Measurements from ENCODE around the gene GNAQ. TPM values are rescaled to one million over a fixed set of nuclear protein-coding genes. Genes with fewer than 3 reads are reported as not detected.

The GNAQ gene
- total RNA-seq, 1 experiment from 2014 or later: 0.51 TPM

DNA sequence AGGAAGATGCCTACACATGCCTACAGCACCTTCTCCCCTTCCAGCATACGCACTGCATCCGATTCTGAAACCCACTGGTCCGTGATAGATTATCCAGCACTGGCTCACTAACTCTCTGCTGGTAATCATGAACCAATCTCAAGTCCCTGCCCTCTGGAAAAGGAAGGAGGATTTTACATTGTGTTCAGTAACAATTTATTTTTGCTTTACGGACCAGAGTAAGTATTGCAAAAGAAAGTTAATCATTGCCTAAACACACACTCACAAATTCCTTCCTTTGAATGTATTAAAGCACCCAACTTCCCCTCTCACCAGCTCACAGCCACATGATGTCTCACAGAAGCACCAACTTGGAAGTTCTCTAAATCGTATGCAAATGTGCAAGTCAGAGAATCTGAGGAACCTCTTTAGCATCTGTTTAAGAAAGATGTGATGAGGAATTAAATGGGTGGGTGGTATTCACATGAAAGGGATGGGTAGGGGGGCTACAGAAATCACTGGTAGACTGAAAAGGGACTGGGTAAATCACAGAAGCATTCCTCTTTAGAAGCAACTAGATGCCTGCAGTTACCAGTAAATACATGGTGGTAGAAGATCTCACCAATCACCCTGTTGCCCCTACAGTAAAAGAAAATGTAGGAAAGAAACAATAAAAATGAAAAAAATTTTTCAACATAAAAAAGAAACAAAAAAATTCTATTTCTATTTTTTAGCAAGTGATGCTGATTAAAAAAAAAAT is 8.4 kb downstream of the GNAQ start:
- ATAC-seq (no peak), DNase-seq (no peak)
- CTCF ChIA-PET: no interaction called here
- Histone ChIP-seq H3K27ac (ENCODE audit: low read length) (no peak overlapping the region), H3K4me2 (ENCODE audit: low read length) (no peak overlapping the region), H3K9ac (ENCODE audit: low read length) (no peak overlapping the region), H3K27me3 (ENCODE audit: low read length) (no peaks in the 10 kb centered on the region), H3K4me3 (ENCODE audit: low read length) (no peak overlapping the region), H3K9me3 (ENCODE audit: low read length) (no peaks in the 10 kb centered on the region), H3K4me1 (ENCODE audit: insufficient read depth, low read length) (no peaks in the 10 kb centered on the region), H3K79me2 (ENCODE audit: low read length) (no peaks in the 10 kb centered on the region), H3K9me2 (replicated peaks; ENCODE audit: low read length) (no peaks in the 10 kb centered on the region), H3F3A (ENCODE audit: low read length, unreplicated experiment) (no peaks in the 10 kb centered on the region), H3K36me3 (ENCODE audit: low read depth, low read length) (no peaks in the 10 kb centered on the region), H2AFZ (ENCODE audit: low read length) (no peak overlapping the region), H4K20me1 (ENCODE audit: low read length) (no peaks in the 10 kb centered on the region)
- intact Hi-C loops (cut with micrococcal nuclease): no loop called here
- TF ChIP-seq, protein P1, sequence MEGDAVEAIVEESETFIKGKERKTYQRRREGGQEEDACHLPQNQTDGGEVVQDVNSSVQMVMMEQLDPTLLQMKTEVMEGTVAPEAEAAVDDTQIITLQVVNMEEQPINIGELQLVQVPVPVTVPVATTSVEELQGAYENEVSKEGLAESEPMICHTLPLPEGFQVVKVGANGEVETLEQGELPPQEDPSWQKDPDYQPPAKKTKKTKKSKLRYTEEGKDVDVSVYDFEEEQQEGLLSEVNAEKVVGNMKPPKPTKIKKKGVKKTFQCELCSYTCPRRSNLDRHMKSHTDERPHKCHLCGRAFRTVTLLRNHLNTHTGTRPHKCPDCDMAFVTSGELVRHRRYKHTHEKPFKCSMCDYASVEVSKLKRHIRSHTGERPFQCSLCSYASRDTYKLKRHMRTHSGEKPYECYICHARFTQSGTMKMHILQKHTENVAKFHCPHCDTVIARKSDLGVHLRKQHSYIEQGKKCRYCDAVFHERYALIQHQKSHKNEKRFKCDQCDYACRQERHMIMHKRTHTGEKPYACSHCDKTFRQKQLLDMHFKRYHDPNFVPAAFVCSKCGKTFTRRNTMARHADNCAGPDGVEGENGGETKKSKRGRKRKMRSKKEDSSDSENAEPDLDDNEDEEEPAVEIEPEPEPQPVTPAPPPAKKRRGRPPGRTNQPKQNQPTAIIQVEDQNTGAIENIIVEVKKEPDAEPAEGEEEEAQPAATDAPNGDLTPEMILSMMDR (conservative IDR thresholded peaks at IDR 0.05; ENCODE audit: low read depth, low read length): no peak
- TF ChIP-seq EZH2phosphoT487 (IDR thresholded peaks at IDR 0.05; ENCODE audit: borderline replicate concordance, low read length) (no peak), EZH2 (IDR thresholded peaks at IDR 0.05; ENCODE audit: low read length, unreplicated experiment) (no peak)
- BruUV-seq (replicated peaks): no TSS peak
- POLR2A ChIA-PET (ENCODE audit: unreplicated experiment): no interaction called here

DNA sequence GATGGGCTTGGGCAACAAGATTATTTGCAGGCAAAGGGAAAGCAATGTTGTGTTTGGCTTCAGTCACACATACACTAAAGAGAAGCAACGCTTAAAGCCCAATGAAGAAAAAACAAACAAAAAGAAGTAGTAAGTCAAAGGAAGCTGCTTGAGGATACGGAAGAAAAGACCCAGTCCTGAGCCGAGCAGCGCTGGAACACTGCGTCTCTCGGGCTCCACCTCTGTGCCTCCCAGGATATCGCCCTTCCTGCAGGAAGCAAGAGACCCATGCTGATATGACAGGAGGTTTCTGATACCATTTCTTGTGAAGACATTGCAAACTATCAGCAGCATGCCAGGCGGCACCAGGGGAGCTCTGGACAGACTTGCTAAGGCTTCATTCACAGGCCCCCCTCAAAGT is 9.9 kb downstream of the GNAQ start:
- Histone ChIP-seq H3K4me1 (ENCODE audit: insufficient read depth, low read length) (no peaks in the 10 kb centered on the region), H3K4me3 (ENCODE audit: low read length) (no peak overlapping the region), H3K4me2 (ENCODE audit: low read length) (no peak overlapping the region), H3K9me3 (ENCODE audit: low read length) (no peaks in the 10 kb centered on the region), H3K36me3 (ENCODE audit: low read depth, low read length) (no peaks in the 10 kb centered on the region), H3K9me2 (replicated peaks; ENCODE audit: low read length) (no peaks in the 10 kb centered on the region), H3K79me2 (ENCODE audit: low read length) (no peaks in the 10 kb centered on the region), H3K27me3 (ENCODE audit: low read length) (no peaks in the 10 kb centered on the region), H3K27ac (ENCODE audit: low read length) (no peak overlapping the region), H2AFZ (ENCODE audit: low read length) (no peak overlapping the region), H4K20me1 (ENCODE audit: low read length) (no peaks in the 10 kb centered on the region), H3K9ac (ENCODE audit: low read length) (no peak overlapping the region), H3F3A (ENCODE audit: low read length, unreplicated experiment) (no peaks in the 10 kb centered on the region)
- ChIA-PET CTCF (no interaction called here), POLR2A (ENCODE audit: unreplicated experiment) (no interaction called here)
- no peak for ATAC-seq
- TF ChIP-seq EZH2 (IDR thresholded peaks at IDR 0.05; ENCODE audit: low read length, unreplicated experiment) (no peak), EZH2phosphoT487 (IDR thresholded peaks at IDR 0.05; ENCODE audit: borderline replicate concordance, low read length) (no peak)
- TF ChIP-seq, protein P1 (conservative IDR thresholded peaks at IDR 0.05; ENCODE audit: low read depth, low read length): no peak
- no peak for DNase-seq
- intact Hi-C loops (cut with micrococcal nuclease): no loop called here
- no TSS peak for BruUV-seq (replicated peaks)

DNA sequence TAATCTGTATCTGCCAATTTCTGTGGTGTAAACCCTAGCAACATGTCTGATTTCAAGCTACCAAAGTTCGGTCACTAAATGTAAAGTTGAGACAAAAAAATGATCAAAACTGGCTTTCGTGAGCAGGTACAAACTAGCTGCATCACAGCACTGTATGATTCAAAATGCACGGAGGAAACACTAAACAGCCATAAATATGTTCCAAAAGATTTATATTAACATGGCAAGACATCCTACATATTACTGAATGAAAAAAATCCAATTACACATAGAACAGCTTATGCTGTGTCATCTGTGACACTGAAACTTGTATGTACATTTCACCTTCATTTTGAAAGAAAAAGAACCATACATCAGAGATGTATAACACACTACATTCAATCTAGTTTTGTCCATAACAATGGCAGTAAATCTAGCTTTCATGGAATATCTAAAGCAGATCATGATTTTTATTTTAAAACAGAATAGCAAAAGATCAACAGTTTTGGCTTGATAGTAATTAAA is 14.4 kb downstream of the GNAQ start:
- no peak for DNase-seq
- no peak overlapping the region for H3K4me2 ChIP-seq (ENCODE audit: low read length)
- ChIA-PET POLR2A (ENCODE audit: unreplicated experiment) (no interaction called here), CTCF (no interaction called here)
- H3K79me2 ChIP-seq (ENCODE audit: low read length): no peaks in the 10 kb centered on the region
- intact Hi-C loops (cut with micrococcal nuclease): no loop called here
- H3K27me3 ChIP-seq (ENCODE audit: low read length): no peaks in the 10 kb centered on the region
- no peak overlapping the region for H3K27ac ChIP-seq (ENCODE audit: low read length)
- no peaks in the 10 kb centered on the region for H3K9me3 ChIP-seq (ENCODE audit: low read length)
- H3K36me3 ChIP-seq (ENCODE audit: low read depth, low read length): no peaks in the 10 kb centered on the region
- no peak for ATAC-seq
- no TSS peak for BruUV-seq (replicated peaks)
- TF ChIP-seq EZH2phosphoT487 (IDR thresholded peaks at IDR 0.05; ENCODE audit: borderline replicate concordance, low read length) (no peak), EZH2 (IDR thresholded peaks at IDR 0.05; ENCODE audit: low read length, unreplicated experiment) (no peak)
- TF ChIP-seq, protein P1 (conservative IDR thresholded peaks at IDR 0.05; ENCODE audit: low read depth, low read length): no peak
- H2AFZ ChIP-seq (ENCODE audit: low read length): no peak overlapping the region
- no peaks in the 10 kb centered on the region for H4K20me1 ChIP-seq (ENCODE audit: low read length)
- no peak overlapping the region for H3K9ac ChIP-seq (ENCODE audit: low read length)
- no peaks in the 10 kb centered on the region for H3F3A ChIP-seq (ENCODE audit: low read length, unreplicated experiment)
- no peaks in the 10 kb centered on the region for H3K9me2 ChIP-seq (replicated peaks; ENCODE audit: low read length)
- H3K4me1 ChIP-seq (ENCODE audit: insufficient read depth, low read length): no peaks in the 10 kb centered on the region
- H3K4me3 ChIP-seq (ENCODE audit: low read length): no peak overlapping the region
